Keratinocyte (primary cell): ENCODE measurements around the gene CHODL. TPM values are rescaled to one million over a fixed set of nuclear protein-coding genes. Genes with fewer than 3 reads are reported as not detected.

Experiments
- DNase-seq: peaks from one replicate; pipeline ENCODE4 v3.0.0-alpha.2; 2011; ENCODE audit warnings: low read depth, missing footprints, low spot score
- FAIRE-seq: peaks from 2 replicates; lab custom pipeline; 2011; peaks lifted over from hg19 to GRCh38; lab: Jason Lieb, UNC
- H2AFZ ChIP-seq: 2 replicates; pipeline ENCODE4 v1.6.0; 2012; ENCODE audit warnings: low read length, control low read depth, inconsistent platforms; ENCODE audit not compliant: control insufficient read depth
- H3K27ac ChIP-seq: 2 replicates; pipeline ENCODE4 v1.5.1; 2011; ENCODE audit warnings: low read length; ENCODE audit not compliant: control insufficient read depth, insufficient read depth
- H3K27me3 ChIP-seq: 3 replicates; pipeline ENCODE4 v1.6.0; 2011; ENCODE audit warnings: low read length; ENCODE audit not compliant: control insufficient read depth, insufficient read depth; ENCODE audit errors: extremely low read depth
- H3K36me3 ChIP-seq, 2 experiments: 2 replicates in 1 of 2; 3 replicates in 1 of 2; pipeline ENCODE4 v1.5.1; 2011; ENCODE audit warnings: low read length in 2 of 2, mild to moderate bottlenecking in 1 of 2; ENCODE audit not compliant: control insufficient read depth in 2 of 2, insufficient read depth in 2 of 2; ENCODE audit errors: extremely low read depth in 1 of 2
- H3K4me1 ChIP-seq: 3 replicates; pipeline ENCODE4 v1.5.1; 2011; ENCODE audit warnings: low read length; ENCODE audit not compliant: control insufficient read depth, insufficient read depth; ENCODE audit errors: extremely low read depth
- H3K4me2 ChIP-seq: 3 replicates; pipeline ENCODE4 v1.6.0; 2011; ENCODE audit warnings: low read depth, low read length; ENCODE audit not compliant: control insufficient read depth, insufficient read depth; ENCODE audit errors: extremely low read depth
- H3K4me3 ChIP-seq, 3 experiments: fragments of 200-600 bp in 1 of 3; sonication (generic) in 1 of 3; 2 replicates in 2 of 3; 3 replicates in 1 of 3; pipeline ENCODE4 v1.5.1; 2011 to 2016; ENCODE audit warnings: low read length in 3 of 3, mild to moderate bottlenecking in 3 of 3, control low read depth in 2 of 3, inconsistent platforms in 1 of 3, low read depth in 1 of 3, mixed read lengths in 1 of 3, mixed run types in 1 of 3, moderate library complexity in 1 of 3; ENCODE audit not compliant: control insufficient read depth in 2 of 3, insufficient read depth in 2 of 3; ENCODE audit errors: extremely low read depth in 1 of 3
- H3K79me2 ChIP-seq: 2 replicates; pipeline ENCODE4 v1.6.0; 2012; ENCODE audit warnings: low read length; ENCODE audit not compliant: control insufficient read depth, insufficient read depth
- H3K9ac ChIP-seq: 3 replicates; pipeline ENCODE4 v1.6.0; 2011; ENCODE audit warnings: low read length; ENCODE audit not compliant: control insufficient read depth, insufficient read depth; ENCODE audit errors: extremely low read depth
- H3K9me1 ChIP-seq: 3 replicates; pipeline ENCODE4 v1.6.0; 2011; ENCODE audit warnings: low read length; ENCODE audit not compliant: control insufficient read depth, insufficient read depth; ENCODE audit errors: extremely low read depth
- H3K9me3 ChIP-seq: 2 replicates; pipeline ENCODE4 v1.5.1; 2012; ENCODE audit warnings: low read depth, low read length; ENCODE audit not compliant: control insufficient read depth
- H4K20me1 ChIP-seq: 3 replicates; pipeline ENCODE4 v1.6.0; 2011; ENCODE audit warnings: low read length; ENCODE audit not compliant: control insufficient read depth, insufficient read depth; ENCODE audit errors: extremely low read depth
- EZH2 ChIP-seq: IDR thresholded peaks from one replicate; pipeline ENCODE4 v1.6.1; 2012; ENCODE audit warnings: inconsistent platforms, mild to moderate bottlenecking, low read length, moderate library complexity
- dilution Hi-C: fragments of 300-500 bp; cut with MboI; formaldehyde crosslinking; loops from one replicate; pipeline ENCODE4 v1.7.0; 2020; ENCODE audit warnings: low sequenced_read_pairs; ENCODE audit not compliant: extremely low pct_ligation_motif_present
- polyA plus RNA-seq, 5 experiments: library from polyadenylated mRNA; depleted of rRNA in 3 of 5; stranded (reverse) in 3 of 5; stranded (forward) in 1 of 5; unstranded in 1 of 5; fragments of >200 nt; gene quantifications; 1 replicate in 1 of 5; 2 replicates in 3 of 5; 3 replicates in 1 of 5; pipeline versions ENCODE4 v1.2.1 to v1.2.3, GENCODE V29; 2011 to 2012; ENCODE audit warnings: missing spikeins in 2 of 5, low read depth in 1 of 5, low replicate concordance in 1 of 5
- TF ChIP-seq, protein P1 (sequence below), 3 experiments: IDR thresholded peaks in 1 of 3; conservative IDR thresholded peaks in 1 of 3; optimal IDR thresholded peaks in 1 of 3; 2 replicates in 2 of 3; 3 replicates in 1 of 3; pipeline versions ENCODE3 to v1.5.1; 2011; ENCODE audit warnings: low read length in 3 of 3, mild to moderate bottlenecking in 3 of 3, moderate library complexity in 2 of 3, control low read depth in 1 of 3, inconsistent platforms in 1 of 3; ENCODE audit not compliant: insufficient read depth in 2 of 3; ENCODE audit errors: extremely low read depth in 1 of 3

Gene CHODL
- polyA plus RNA-seq, 1 donor (not counting 4 experiments of a cell fraction or from before 2014, with no cell fraction given): 1.4 TPM

DNA sequence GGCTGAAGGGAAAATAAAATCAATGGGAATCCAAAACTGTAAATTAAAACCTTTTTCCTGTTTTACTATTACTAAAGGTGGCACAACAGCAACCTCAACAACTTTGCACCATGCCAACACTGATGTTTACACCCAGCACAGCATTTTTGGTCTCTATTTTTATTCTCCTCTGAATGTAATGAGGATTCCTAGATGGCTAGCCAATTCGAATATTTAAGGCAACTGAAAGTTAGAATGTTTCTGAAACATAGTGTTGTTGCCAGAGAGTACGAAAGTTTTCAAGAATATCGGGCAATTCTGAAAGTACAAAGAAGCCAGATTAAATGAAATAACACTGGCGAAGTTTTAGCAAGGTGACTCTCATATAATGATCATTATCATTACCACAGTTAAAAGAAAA is 40.7 kb downstream of the CHODL start:
- H3K4me3 ChIP-seq: no peak overlapping the region
- no peaks in the 10 kb centered on the region for H3K36me3 ChIP-seq
- H3K27ac ChIP-seq: no peak overlapping the region
- no peak for TF ChIP-seq EZH2
- TF ChIP-seq, protein P1, sequence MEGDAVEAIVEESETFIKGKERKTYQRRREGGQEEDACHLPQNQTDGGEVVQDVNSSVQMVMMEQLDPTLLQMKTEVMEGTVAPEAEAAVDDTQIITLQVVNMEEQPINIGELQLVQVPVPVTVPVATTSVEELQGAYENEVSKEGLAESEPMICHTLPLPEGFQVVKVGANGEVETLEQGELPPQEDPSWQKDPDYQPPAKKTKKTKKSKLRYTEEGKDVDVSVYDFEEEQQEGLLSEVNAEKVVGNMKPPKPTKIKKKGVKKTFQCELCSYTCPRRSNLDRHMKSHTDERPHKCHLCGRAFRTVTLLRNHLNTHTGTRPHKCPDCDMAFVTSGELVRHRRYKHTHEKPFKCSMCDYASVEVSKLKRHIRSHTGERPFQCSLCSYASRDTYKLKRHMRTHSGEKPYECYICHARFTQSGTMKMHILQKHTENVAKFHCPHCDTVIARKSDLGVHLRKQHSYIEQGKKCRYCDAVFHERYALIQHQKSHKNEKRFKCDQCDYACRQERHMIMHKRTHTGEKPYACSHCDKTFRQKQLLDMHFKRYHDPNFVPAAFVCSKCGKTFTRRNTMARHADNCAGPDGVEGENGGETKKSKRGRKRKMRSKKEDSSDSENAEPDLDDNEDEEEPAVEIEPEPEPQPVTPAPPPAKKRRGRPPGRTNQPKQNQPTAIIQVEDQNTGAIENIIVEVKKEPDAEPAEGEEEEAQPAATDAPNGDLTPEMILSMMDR (optimal IDR thresholded peaks at IDR 0.05 in 1 of 3, IDR thresholded peaks at IDR 0.05 in 1 of 3, conservative IDR thresholded peaks at IDR 0.05 in 1 of 3; ENCODE audit: extremely low read depth in 1 of 3, insufficient read depth in 2 of 3, low read length in 3 of 3): no peak
- FAIRE-seq (no peak), DNase-seq (no peak)
- H2AFZ ChIP-seq: no peak overlapping the region
- H4K20me1 ChIP-seq: no peaks in the 10 kb centered on the region
- no peaks in the 10 kb centered on the region for H3K9me1 ChIP-seq
- H3K27me3 ChIP-seq: no peaks in the 10 kb centered on the region
- dilution Hi-C loops: no loop called here
- no peaks in the 10 kb centered on the region for H3K4me1 ChIP-seq
- no peaks in the 10 kb centered on the region for H3K79me2 ChIP-seq
- H3K4me2 ChIP-seq: no peak overlapping the region
- no peaks in the 10 kb centered on the region for H3K9me3 ChIP-seq
- H3K9ac ChIP-seq: no peak overlapping the region

DNA sequence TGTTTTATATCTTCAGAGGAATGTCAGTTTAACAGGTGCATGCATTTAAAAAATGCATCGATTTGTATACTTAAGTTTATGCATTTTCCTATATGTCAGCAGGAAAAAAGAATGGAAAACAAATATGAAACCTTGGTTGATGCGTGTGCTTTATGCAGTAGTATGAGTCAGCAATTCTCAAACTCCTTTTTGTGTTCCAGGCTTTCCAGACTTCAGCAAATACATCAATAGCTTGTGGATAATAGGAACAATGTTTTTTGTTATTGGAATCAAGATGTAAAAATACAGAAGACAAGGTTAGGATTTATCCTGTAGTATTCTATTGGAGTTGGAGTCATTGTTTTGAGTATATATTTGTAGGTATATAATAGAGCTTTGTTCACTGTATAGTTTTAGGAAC is 45.2 kb downstream of the CHODL start:
- Histone ChIP-seq H3K36me3 (no peaks in the 10 kb centered on the region), H3K4me1 (no peaks in the 10 kb centered on the region), H2AFZ (no peak overlapping the region), H3K4me3 (no peak overlapping the region), H3K4me2 (no peak overlapping the region), H3K9me3 (no peaks in the 10 kb centered on the region), H3K9ac (no peak overlapping the region), H3K27ac (no peak overlapping the region), H4K20me1 (no peaks in the 10 kb centered on the region), H3K9me1 (no peaks in the 10 kb centered on the region), H3K27me3 (no peaks in the 10 kb centered on the region), H3K79me2 (no peaks in the 10 kb centered on the region)
- dilution Hi-C loops: no loop called here
- DNase-seq: no peak
- FAIRE-seq: no peak
- TF ChIP-seq, protein P1 (optimal IDR thresholded peaks at IDR 0.05 in 1 of 3, IDR thresholded peaks at IDR 0.05 in 1 of 3, conservative IDR thresholded peaks at IDR 0.05 in 1 of 3; ENCODE audit: extremely low read depth in 1 of 3, insufficient read depth in 2 of 3, low read length in 3 of 3): no peak
- TF ChIP-seq EZH2: no peak
